NB4 (cell line): ENCODE measurements around the gene EDIL3.
A peak's percentile ranks its signal among the peaks of the same experiment; 100 is the strongest.

Experiments used
- DNase-seq: peaks from one replicate; pipeline ENCODE4 v3.0.0; 2010; ENCODE audit warnings: low read depth
- H3K4me3 ChIP-seq: one replicate; pipeline ENCODE4 v1.5.1; 2011; ENCODE audit warnings: mild to moderate bottlenecking, low read depth, low read length, moderate library complexity
- CTCF ChIP-seq: IDR thresholded peaks from one replicate; pipeline ENCODE4 v1.5.1; 2012; ENCODE audit warnings: low read depth, low read length
- MAX ChIP-seq: IDR thresholded peaks from 2 replicates; pipeline ENCODE4 v1.6.1; 2011; ENCODE audit warnings: low read depth, low read length
- MYC ChIP-seq: IDR thresholded peaks from 2 replicates; pipeline ENCODE4 v1.6.1; 2011; ENCODE audit warnings: low read depth, low read length
- POLR2A ChIP-seq: IDR thresholded peaks from 2 replicates; pipeline ENCODE4 v1.6.1; 2011; ENCODE audit warnings: mild to moderate bottlenecking; ENCODE audit not compliant: insufficient read length; ENCODE audit errors: extremely low read depth

Gene EDIL3

GRCh38 chr5:83914199-83914598 is 470.5 kb downstream of the EDIL3 start:
- no peak overlapping the region for H3K4me3 ChIP-seq
- TF ChIP-seq MAX: no peak
- no peak for TF ChIP-seq CTCF
- TF ChIP-seq MYC: no peak
- no peak for TF ChIP-seq POLR2A
- DNase-seq: peak; percentile 29

GRCh38 chr5:83913593-83913992 is 471.1 kb downstream of the EDIL3 start:
- TF ChIP-seq CTCF (no peak), MAX (no peak), MYC (no peak), POLR2A (no peak)
- DNase-seq: no peak
- no peak overlapping the region for H3K4me3 ChIP-seq

- TF ChIP-seq MAX (no peak), CTCF (no peak), MYC (no peak), POLR2A (no peak)
- H3K4me3 ChIP-seq: no peak overlapping the region
- DNase-seq: no peak
Observed at GRCh38 chr5:83911367-83911919, 473.2 kb downstream of the EDIL3 start.

GRCh38 chr5:83900306-83900705 is 484.4 kb downstream of the EDIL3 start:
- TF ChIP-seq POLR2A: no peak
- TF ChIP-seq MAX: no peak
- TF ChIP-seq CTCF: no peak
- no peak for TF ChIP-seq MYC
- DNase-seq: no peak
- no peak overlapping the region for H3K4me3 ChIP-seq

GRCh38 chr5:83899326-83899970 is 485.2 kb downstream of the EDIL3 start:
- no peak for TF ChIP-seq CTCF
- no peak for TF ChIP-seq POLR2A
- no peak for TF ChIP-seq MAX
- no peak for TF ChIP-seq MYC
- no peak overlapping the region for H3K4me3 ChIP-seq
- DNase-seq: no peak
